Measurements from ENCODE around the gene KLF9. TPM values are rescaled to one million over a fixed set of nuclear protein-coding genes. Genes with fewer than 3 reads are reported as not detected.

The KLF9 gene
- total RNA-seq, 1 donor from 2014 or later = 0.25 TPM

- Mint-ChIP-seq H3K27me3 (ENCODE audit: unreplicated experiment) (peaks cover 2% of the 10 kb centered on the region), H3K9me3 (ENCODE audit: unreplicated experiment) (no peaks in the 10 kb centered on the region), H3K4me1 (ENCODE audit: low read depth, unreplicated experiment) (no peaks in the 10 kb centered on the region), H3K4me3 (ENCODE audit: unreplicated experiment) (no peak overlapping the region), H3K36me3 (ENCODE audit: unreplicated experiment) (no peaks in the 10 kb centered on the region), H3K27ac (ENCODE audit: unreplicated experiment) (no peak overlapping the region)
- no peak for DNase-seq
- TF ChIP-seq, protein P1, sequence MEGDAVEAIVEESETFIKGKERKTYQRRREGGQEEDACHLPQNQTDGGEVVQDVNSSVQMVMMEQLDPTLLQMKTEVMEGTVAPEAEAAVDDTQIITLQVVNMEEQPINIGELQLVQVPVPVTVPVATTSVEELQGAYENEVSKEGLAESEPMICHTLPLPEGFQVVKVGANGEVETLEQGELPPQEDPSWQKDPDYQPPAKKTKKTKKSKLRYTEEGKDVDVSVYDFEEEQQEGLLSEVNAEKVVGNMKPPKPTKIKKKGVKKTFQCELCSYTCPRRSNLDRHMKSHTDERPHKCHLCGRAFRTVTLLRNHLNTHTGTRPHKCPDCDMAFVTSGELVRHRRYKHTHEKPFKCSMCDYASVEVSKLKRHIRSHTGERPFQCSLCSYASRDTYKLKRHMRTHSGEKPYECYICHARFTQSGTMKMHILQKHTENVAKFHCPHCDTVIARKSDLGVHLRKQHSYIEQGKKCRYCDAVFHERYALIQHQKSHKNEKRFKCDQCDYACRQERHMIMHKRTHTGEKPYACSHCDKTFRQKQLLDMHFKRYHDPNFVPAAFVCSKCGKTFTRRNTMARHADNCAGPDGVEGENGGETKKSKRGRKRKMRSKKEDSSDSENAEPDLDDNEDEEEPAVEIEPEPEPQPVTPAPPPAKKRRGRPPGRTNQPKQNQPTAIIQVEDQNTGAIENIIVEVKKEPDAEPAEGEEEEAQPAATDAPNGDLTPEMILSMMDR (IDR thresholded peaks at IDR 0.05; ENCODE audit: partially characterized antibody, unreplicated experiment) = no peak
These were observed 58.7 kb downstream of the KLF9 start for GRCh38 chr9:70355801-70356200.

- no peak for DNase-seq
- TF ChIP-seq, protein P1 (IDR thresholded peaks at IDR 0.05; ENCODE audit: partially characterized antibody, unreplicated experiment) = no peak
These were observed 61.7 kb downstream of the KLF9 start for GRCh38 chr9:70352802-70353201.

DNA sequence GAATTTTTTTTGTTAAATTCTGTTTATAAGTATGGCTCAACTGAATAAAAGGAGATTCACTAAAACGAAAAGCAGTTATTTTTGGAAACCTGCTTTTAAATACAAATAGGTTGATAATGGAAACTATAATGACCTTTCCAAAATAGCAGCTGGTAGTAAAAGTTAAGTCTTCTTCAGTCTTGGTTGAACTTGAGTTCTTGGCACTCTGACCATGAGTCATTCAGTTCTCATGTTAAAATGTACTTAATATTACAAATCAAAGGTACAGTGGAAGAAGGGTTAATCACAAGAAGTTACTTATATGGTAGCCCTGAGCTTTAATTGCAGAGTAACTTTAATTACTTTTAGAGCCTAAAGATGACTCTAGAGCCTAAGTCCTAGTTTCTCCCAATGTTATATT, 62.1 kb downstream of the KLF9 start:
- Mint-ChIP-seq H3K27ac (ENCODE audit: unreplicated experiment) (no peak overlapping the region), H3K4me3 (ENCODE audit: unreplicated experiment) (no peak overlapping the region), H3K4me1 (ENCODE audit: low read depth, unreplicated experiment) (no peaks in the 10 kb centered on the region), H3K27me3 (ENCODE audit: unreplicated experiment) (peaks cover 2% of the 10 kb centered on the region), H3K36me3 (ENCODE audit: unreplicated experiment) (no peaks in the 10 kb centered on the region), H3K9me3 (ENCODE audit: unreplicated experiment) (no peaks in the 10 kb centered on the region)
- no peak for DNase-seq
- TF ChIP-seq, protein P1 (IDR thresholded peaks at IDR 0.05; ENCODE audit: partially characterized antibody, unreplicated experiment) = no peak

More at GRCh38 chr9:70352802-70353201, 61.7 kb downstream of the KLF9 start:
- H3K4me1 Mint-ChIP-seq (ENCODE audit: low read depth, unreplicated experiment) = no peaks in the 10 kb centered on the region
- no peaks in the 10 kb centered on the region for H3K36me3 Mint-ChIP-seq (ENCODE audit: unreplicated experiment)
- no peak overlapping the region for H3K27ac Mint-ChIP-seq (ENCODE audit: unreplicated experiment)
- no peaks in the 10 kb centered on the region for H3K9me3 Mint-ChIP-seq (ENCODE audit: unreplicated experiment)
- no peak overlapping the region for H3K4me3 Mint-ChIP-seq (ENCODE audit: unreplicated experiment)
- peaks cover 2% of the 10 kb centered on the region for H3K27me3 Mint-ChIP-seq (ENCODE audit: unreplicated experiment)

DNA sequence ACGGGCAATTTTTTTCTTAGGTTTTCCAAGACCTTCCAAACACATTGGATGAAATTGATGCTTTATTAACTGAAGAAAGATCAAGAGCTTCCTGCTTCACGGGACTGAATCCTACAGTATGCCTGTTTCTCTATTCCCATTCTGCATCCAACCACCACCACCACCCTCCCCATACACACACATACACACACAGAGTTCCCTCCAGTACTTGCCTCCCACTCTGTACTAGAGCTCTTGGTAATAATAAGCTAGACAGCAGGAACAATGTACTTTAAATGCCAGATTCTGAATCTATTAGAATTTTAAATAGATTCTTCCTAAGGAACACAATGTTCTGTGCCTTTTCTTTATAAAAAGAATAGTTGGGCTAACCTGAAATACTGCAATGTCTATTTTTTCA, 67.4 kb downstream of the KLF9 start:
- TF ChIP-seq, protein P1 (IDR thresholded peaks at IDR 0.05; ENCODE audit: partially characterized antibody, unreplicated experiment) = no peak
- H3K4me3 Mint-ChIP-seq (ENCODE audit: unreplicated experiment) = no peak overlapping the region
- DNase-seq = no peak
- no peaks in the 10 kb centered on the region for H3K9me3 Mint-ChIP-seq (ENCODE audit: unreplicated experiment)
- no peaks in the 10 kb centered on the region for H3K36me3 Mint-ChIP-seq (ENCODE audit: unreplicated experiment)
- no peaks in the 10 kb centered on the region for H3K27me3 Mint-ChIP-seq (ENCODE audit: unreplicated experiment)
- no peak overlapping the region for H3K27ac Mint-ChIP-seq (ENCODE audit: unreplicated experiment)
- no peaks in the 10 kb centered on the region for H3K4me1 Mint-ChIP-seq (ENCODE audit: low read depth, unreplicated experiment)

GRCh38 chr9:70340572-70340971, 73.9 kb downstream of the KLF9 start:
- H3K4me3 Mint-ChIP-seq (ENCODE audit: unreplicated experiment) = no peak overlapping the region
- H3K36me3 Mint-ChIP-seq (ENCODE audit: unreplicated experiment) = no peaks in the 10 kb centered on the region
- DNase-seq = no peak
- no peaks in the 10 kb centered on the region for H3K4me1 Mint-ChIP-seq (ENCODE audit: low read depth, unreplicated experiment)
- no peaks in the 10 kb centered on the region for H3K27me3 Mint-ChIP-seq (ENCODE audit: unreplicated experiment)
- no peak overlapping the region for H3K27ac Mint-ChIP-seq (ENCODE audit: unreplicated experiment)
- TF ChIP-seq, protein P1 (IDR thresholded peaks at IDR 0.05; ENCODE audit: partially characterized antibody, unreplicated experiment) = peak; percentile 70
- no peaks in the 10 kb centered on the region for H3K9me3 Mint-ChIP-seq (ENCODE audit: unreplicated experiment)

Other genes starting within 250 kb of the KLF9 start
- 16.5 TPM for gene SMC5, start 155.7 kb downstream of the KLF9 start, total RNA-seq (ENCODE audit: unreplicated experiment)

Measured in glutamatergic neuron (in vitro differentiated cells).